UCSD-AML1 (cell line): ENCODE measurements around the gene OSBPL7.

Experiments
- DNase-seq: peaks from one replicate; lab custom pipeline; 2025; ENCODE audit not compliant: unreplicated experiment; lab: John Stamatoyannopoulos, UW

OSBPL7 gene

GRCh38 chr17:47847341-47848197 is 26.0 kb upstream of the OSBPL7 start:
- peak; percentile 50 for DNase-seq

- DNase-seq = peak; percentile 38
Measured at GRCh38 chr17:47846716-47847340, 25.2 kb upstream of the OSBPL7 start.

GRCh38 chr17:47845716-47846075 is 24.1 kb upstream of the OSBPL7 start:
- no peak for DNase-seq

GRCh38 chr17:47844814-47845715 is 23.5 kb upstream of the OSBPL7 start:
- DNase-seq = no peak

GRCh38 chr17:47844227-47844626 is 22.6 kb upstream of the OSBPL7 start:
- DNase-seq = no peak

- DNase-seq = no peak
Measured at GRCh38 chr17:47843391-47843730, 21.8 kb upstream of the OSBPL7 start.

GRCh38 chr17:47841488-47842291 is 20.1 kb upstream of the OSBPL7 start:
- DNase-seq = no peak

GRCh38 chr17:47840742-47841487 is 19.3 kb upstream of the OSBPL7 start, which contains the start of gene SCRN2:
Gene SCRN2, minus strand, starts transcription at chr17:47841273. Its CDS starts 430 bp downstream, at chr17:47840843.
- DNase-seq = peak; percentile 94

- DNase-seq = no peak
Measured at GRCh38 chr17:47840001-47840741, 18.6 kb upstream of the OSBPL7 start.

- no peak for DNase-seq
Measured at GRCh38 chr17:47839071-47839470, 17.5 kb upstream of the OSBPL7 start.

- DNase-seq = no peak
Measured at GRCh38 chr17:47838636-47839035, 17.0 kb upstream of the OSBPL7 start.

- no peak for DNase-seq
Measured at GRCh38 chr17:47837401-47838039, 15.9 kb upstream of the OSBPL7 start.

GRCh38 chr17:47836601-47837000 is 15.0 kb upstream of the OSBPL7 start:
- no peak for DNase-seq

GRCh38 chr17:47834756-47835155 is 13.2 kb upstream of the OSBPL7 start:
- DNase-seq = no peak

GRCh38 chr17:47831934-47832327 is 10.3 kb upstream of the OSBPL7 start:
- no peak for DNase-seq

GRCh38 chr17:47831003-47831933 is 9.7 kb upstream of the OSBPL7 start, which contains the start of the genes LRRC46 and MRPL10:
Gene LRRC46, plus strand, starts transcription at chr17:47831670. Its CDS starts 320 bp downstream, at chr17:47831990.
Gene MRPL10, minus strand, starts transcription at chr17:47831541. Its CDS starts 30 bp downstream, at chr17:47831511.
- DNase-seq = peak; percentile 94

GRCh38 chr17:47830396-47831002 is 8.9 kb upstream of the OSBPL7 start:
- no peak for DNase-seq
